Measurements from ENCODE around the gene LPCAT1. TPM values are rescaled to one million over a fixed set of nuclear protein-coding genes. Genes with fewer than 3 reads are reported as not detected.
A peak's percentile ranks its signal among the peaks of the same experiment; 100 is the strongest.

The LPCAT1 gene
- total and polyA plus RNA-seq, 10 of the 15 experiments (the other 5 are each of a cell fraction or from before 2014, with no cell fraction given): 2.3 to 109 (median 72.7) TPM

GRCh38 chr5:1497795-1498622 lies 25.8 kb downstream of the LPCAT1 start (continued):
- no peak for TF ChIP-seq GABPA (IDR thresholded peaks at IDR 0.05; ENCODE audit: low read depth)
- TF ChIP-seq YY1 (IDR thresholded peaks at IDR 0.05; ENCODE audit: low read depth, low read length): 0 out of 2 replicates have a peak, but pooled peaks have one; percentile 4
- TF ChIP-seq NR2C2 (IDR thresholded peaks at IDR 0.05; ENCODE audit: borderline replicate concordance, control insufficient read depth, insufficient read length, low read depth): no peak
- no peak for TF ChIP-seq CBX3 (IDR thresholded peaks at IDR 0.05; ENCODE audit: borderline replicate concordance, low read depth)
- no peak for TF ChIP-seq SMAD1 (IDR thresholded peaks at IDR 0.05; ENCODE audit: low read depth, partially characterized antibody)
- TF ChIP-seq, protein P1, sequence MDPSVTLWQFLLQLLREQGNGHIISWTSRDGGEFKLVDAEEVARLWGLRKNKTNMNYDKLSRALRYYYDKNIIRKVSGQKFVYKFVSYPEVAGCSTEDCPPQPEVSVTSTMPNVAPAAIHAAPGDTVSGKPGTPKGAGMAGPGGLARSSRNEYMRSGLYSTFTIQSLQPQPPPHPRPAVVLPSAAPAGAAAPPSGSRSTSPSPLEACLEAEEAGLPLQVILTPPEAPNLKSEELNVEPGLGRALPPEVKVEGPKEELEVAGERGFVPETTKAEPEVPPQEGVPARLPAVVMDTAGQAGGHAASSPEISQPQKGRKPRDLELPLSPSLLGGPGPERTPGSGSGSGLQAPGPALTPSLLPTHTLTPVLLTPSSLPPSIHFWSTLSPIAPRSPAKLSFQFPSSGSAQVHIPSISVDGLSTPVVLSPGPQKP (IDR thresholded peaks at IDR 0.05; ENCODE audit: low read depth, low read length): no peak
- no peak for TF ChIP-seq ZNF622 (IDR thresholded peaks at IDR 0.05)
- TF ChIP-seq MTA3 (IDR thresholded peaks at IDR 0.05; ENCODE audit: borderline replicate concordance, low read length): no peak
- no peak for TF ChIP-seq BRCA1 (IDR thresholded peaks at IDR 0.05; ENCODE audit: low read depth, low read length)
- TF ChIP-seq RAD51 (IDR thresholded peaks at IDR 0.05): no peak
- TF ChIP-seq ZZZ3 (IDR thresholded peaks at IDR 0.05; ENCODE audit: control insufficient read depth, insufficient read length, low read depth): no peak
- TF ChIP-seq CREM (IDR thresholded peaks at IDR 0.05; ENCODE audit: low read depth): peak; percentile 58; the same call in 1 of the 2 replicates
- no peak for TF ChIP-seq E4F1 (IDR thresholded peaks at IDR 0.05; ENCODE audit: borderline replicate concordance, partially characterized antibody)
- TF ChIP-seq REST (IDR thresholded peaks at IDR 0.05; ENCODE audit: low read depth, low read length): no peak
- 0 out of 2 replicates have a peak, but pooled peaks have one; percentile 33 for TF ChIP-seq RCOR1 (conservative IDR thresholded peaks at IDR 0.05; ENCODE audit: low read depth, low read length)
- TF ChIP-seq TAF1 (IDR thresholded peaks at IDR 0.05; ENCODE audit: borderline replicate concordance, low read depth, low read length): no peak
- TF ChIP-seq SP1 (IDR thresholded peaks at IDR 0.05; ENCODE audit: low read depth, low read length): no peak
- no peak for TF ChIP-seq RAD21 (IDR thresholded peaks at IDR 0.05; ENCODE audit: insufficient read depth, low read depth, low read length)
- peak; percentile 29; the same call in 1 of the 2 replicates for TF ChIP-seq BACH1 (IDR thresholded peaks at IDR 0.05; ENCODE audit: borderline replicate concordance)
- TF ChIP-seq, protein P2, sequence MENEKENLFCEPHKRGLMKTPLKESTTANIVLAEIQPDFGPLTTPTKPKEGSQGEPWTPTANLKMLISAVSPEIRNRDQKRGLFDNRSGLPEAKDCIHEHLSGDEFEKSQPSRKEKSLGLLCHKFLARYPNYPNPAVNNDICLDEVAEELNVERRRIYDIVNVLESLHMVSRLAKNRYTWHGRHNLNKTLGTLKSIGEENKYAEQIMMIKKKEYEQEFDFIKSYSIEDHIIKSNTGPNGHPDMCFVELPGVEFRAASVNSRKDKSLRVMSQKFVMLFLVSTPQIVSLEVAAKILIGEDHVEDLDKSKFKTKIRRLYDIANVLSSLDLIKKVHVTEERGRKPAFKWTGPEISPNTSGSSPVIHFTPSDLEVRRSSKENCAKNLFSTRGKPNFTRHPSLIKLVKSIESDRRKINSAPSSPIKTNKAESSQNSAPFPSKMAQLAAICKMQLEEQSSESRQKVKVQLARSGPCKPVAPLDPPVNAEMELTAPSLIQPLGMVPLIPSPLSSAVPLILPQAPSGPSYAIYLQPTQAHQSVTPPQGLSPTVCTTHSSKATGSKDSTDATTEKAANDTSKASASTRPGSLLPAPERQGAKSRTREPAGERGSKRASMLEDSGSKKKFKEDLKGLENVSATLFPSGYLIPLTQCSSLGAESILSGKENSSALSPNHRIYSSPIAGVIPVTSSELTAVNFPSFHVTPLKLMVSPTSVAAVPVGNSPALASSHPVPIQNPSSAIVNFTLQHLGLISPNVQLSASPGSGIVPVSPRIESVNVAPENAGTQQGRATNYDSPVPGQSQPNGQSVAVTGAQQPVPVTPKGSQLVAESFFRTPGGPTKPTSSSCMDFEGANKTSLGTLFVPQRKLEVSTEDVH (IDR thresholded peaks at IDR 0.05; ENCODE audit: low read depth, partially characterized antibody): no peak
